CD4-positive, alpha-beta memory T cell (primary cell): ENCODE measurements around the gene QPCT. TPM values are rescaled to one million over a fixed set of nuclear protein-coding genes. Genes with fewer than 3 reads are reported as not detected.
A peak's percentile ranks its signal among the peaks of the same experiment; 100 is the strongest.

ENCODE experiments used
- CTCF ChIA-PET: fragments of 350-600 bp; sonication (Branson Sonifier 250); formaldehyde crosslinking; loops from one replicate; lab custom pipeline; 2021; ENCODE audit warnings: inconsistent platforms; ENCODE audit not compliant: partially characterized antibody; lab: Charles Lee
- POLR2A ChIA-PET: fragments of 350-600 bp; sonication (Branson Sonifier 250); formaldehyde crosslinking; loops from one replicate; lab custom pipeline; 2021; ENCODE audit not compliant: partially characterized antibody; lab: Charles Lee
- DNase-seq, 5 donors: peaks; one replicate each; pipeline versions ENCODE4 v3.0.0 to v3.0.0-alpha.2; 2020 to 2022; ENCODE audit warnings: mixed read lengths in 1 of 5
- H3K27ac ChIP-seq: one replicate; pipeline ENCODE4 v1.7.0; 2013; ENCODE audit warnings: low read depth, low read length
- H3K27me3 ChIP-seq: 2 replicates; pipeline ENCODE4 v1.7.0; 2013; ENCODE audit warnings: mild to moderate bottlenecking, low read length, moderate library complexity; ENCODE audit not compliant: insufficient read depth
- H3K36me3 ChIP-seq: 2 replicates; pipeline ENCODE4 v1.7.0; 2013; ENCODE audit warnings: mild to moderate bottlenecking, low read length, moderate library complexity; ENCODE audit not compliant: insufficient read depth
- H3K4me1 ChIP-seq: 2 replicates; pipeline ENCODE4 v1.7.0; 2013; ENCODE audit warnings: mild to moderate bottlenecking, low read length, moderate library complexity; ENCODE audit not compliant: insufficient read depth
- H3K4me3 ChIP-seq, 2 donors: one replicate each; pipeline ENCODE4 v1.7.0; 2013; ENCODE audit warnings: low read length in 2 of 2, mild to moderate bottlenecking in 1 of 2
- H3K9me3 ChIP-seq, 2 donors: one replicate each; pipeline ENCODE4 v1.7.0; 2013; ENCODE audit warnings: low read length in 2 of 2, control low read depth in 1 of 2; ENCODE audit not compliant: control insufficient read depth in 1 of 2
- H3K27ac Mint-ChIP-seq, 7 donors: one replicate each; pipeline ENCODE4 v1.8.0; 2020 to 2021; ENCODE audit warnings: mixed read lengths in 7 of 7, mild to moderate bottlenecking in 6 of 7, inconsistent platforms in 3 of 7, moderate library complexity in 3 of 7
- H3K27me3 Mint-ChIP-seq, 2 donors: one replicate each; pipeline ENCODE4 v1.8.0; 2020 to 2021; ENCODE audit warnings: mixed read lengths in 2 of 2
- H3K36me3 Mint-ChIP-seq, 2 donors: one replicate each; pipeline ENCODE4 v1.8.0; 2020 to 2021; ENCODE audit warnings: mixed read lengths in 2 of 2, inconsistent platforms in 1 of 2, mild to moderate bottlenecking in 1 of 2
- H3K4me1 Mint-ChIP-seq, 4 donors: one replicate each; pipeline ENCODE4 v1.8.0; 2020 to 2021; ENCODE audit warnings: mixed read lengths in 4 of 4, mild to moderate bottlenecking in 1 of 4
- H3K4me3 Mint-ChIP-seq, 8 donors: one replicate each; pipeline ENCODE4 v1.8.0; 2020 to 2021; ENCODE audit warnings: mixed read lengths in 8 of 8, mild to moderate bottlenecking in 7 of 8, moderate library complexity in 6 of 8, inconsistent platforms in 3 of 8
- H3K9me3 Mint-ChIP-seq, 8 donors: one replicate each; pipeline ENCODE4 v1.8.0; 2020 to 2021; ENCODE audit warnings: mixed read lengths in 8 of 8, mild to moderate bottlenecking in 5 of 8, inconsistent platforms in 3 of 8, moderate library complexity in 1 of 8
- intact Hi-C: fragments of 100-400 bp; cut with micrococcal nuclease; formaldehyde crosslinking; loops from one replicate; pipeline ENCODE4 v1.15.1; 2023
- polyA plus RNA-seq, 2 donors: library from polyadenylated mRNA; unstranded; fragments of 300-500 nt; fragmentation: Illumina TruSeq; gene quantifications; one replicate each; pipeline ENCODE4 v1.2.3, GENCODE V29; 2021
- total RNA-seq, 2 experiments: library from RNA; stranded (reverse); gene quantifications; one replicate each; pipeline ENCODE4 v1.2.3, GENCODE V29; 2021

The QPCT gene
- total and polyA plus RNA-seq, 4 experiments from 2014 or later: 0.23 to 1.4 (median 1.3) TPM

DNA sequence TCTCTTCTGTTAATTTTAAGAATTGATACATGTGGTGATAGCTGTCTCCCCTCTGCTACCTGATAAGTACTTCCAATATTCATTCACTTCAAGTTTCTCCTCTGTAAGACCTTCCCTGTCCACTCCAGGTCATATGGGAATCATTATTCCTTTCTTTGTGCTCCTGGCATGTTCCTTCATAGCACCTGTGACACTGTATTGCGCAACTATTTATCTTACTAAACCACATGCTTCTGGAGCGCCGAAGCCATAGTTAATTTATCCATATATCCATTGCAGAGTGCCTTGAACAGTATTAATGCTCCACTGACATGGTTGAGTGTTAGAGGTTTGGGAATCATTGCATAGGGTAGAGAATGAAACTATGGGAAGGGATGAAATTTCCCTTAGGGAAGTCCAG lies 11.9 kb upstream of the QPCT start:
- Histone ChIP-seq H3K36me3 (no peaks in the 10 kb centered on the region), H3K9me3 (no peaks in the 10 kb centered on the region), H3K27me3 (no peaks in the 10 kb centered on the region), H3K27ac (no peak overlapping the region), H3K4me1 (no peaks in the 10 kb centered on the region), H3K4me3 (no peak overlapping the region)
- no peak overlapping the region for H3K4me3 Mint-ChIP-seq
- intact Hi-C loops: no loop called here
- H3K9me3 Mint-ChIP-seq: no peaks in the 10 kb centered on the region
- no peaks in the 10 kb centered on the region for H3K36me3 Mint-ChIP-seq
- DNase-seq: no peak
- no peaks in the 10 kb centered on the region for H3K4me1 Mint-ChIP-seq
- ChIA-PET POLR2A (no interaction called here), CTCF (no interaction called here)
- peaks cover 4 to 11% of the 10 kb centered on the region in 2 donors for H3K27me3 Mint-ChIP-seq
- no peak overlapping the region for H3K27ac Mint-ChIP-seq

DNA sequence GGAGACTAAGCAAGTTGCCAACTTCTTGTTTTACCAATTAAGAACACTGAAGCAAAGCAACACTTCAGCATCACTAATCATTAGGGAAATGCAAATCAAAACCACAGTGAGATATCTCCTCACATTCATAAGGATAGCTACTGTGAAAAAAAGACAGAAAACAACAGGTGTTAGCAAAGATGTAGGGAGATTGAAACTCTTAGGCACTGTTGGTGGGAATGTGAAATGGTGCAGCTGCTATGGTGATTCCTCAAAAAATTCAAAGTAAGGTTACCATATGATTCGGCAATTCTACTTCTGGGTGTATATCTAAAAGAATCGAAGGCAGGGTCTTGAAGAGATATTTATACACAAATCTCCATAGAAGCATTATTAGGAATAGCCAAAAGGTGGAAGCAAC lies 11.2 kb upstream of the QPCT start:
- H3K36me3 ChIP-seq: no peaks in the 10 kb centered on the region
- H3K27me3 ChIP-seq: no peaks in the 10 kb centered on the region
- no peaks in the 10 kb centered on the region for H3K4me1 Mint-ChIP-seq
- no peak overlapping the region for H3K4me3 ChIP-seq
- peaks cover 3 to 10% of the 10 kb centered on the region in 2 donors for H3K27me3 Mint-ChIP-seq
- no peaks in the 10 kb centered on the region for H3K9me3 ChIP-seq
- no peak overlapping the region for H3K27ac Mint-ChIP-seq
- H3K27ac ChIP-seq: no peak overlapping the region
- no peaks in the 10 kb centered on the region for H3K9me3 Mint-ChIP-seq
- intact Hi-C loops: no loop called here
- CTCF ChIA-PET: no interaction called here
- POLR2A ChIA-PET: no interaction called here
- no peaks in the 10 kb centered on the region for H3K36me3 Mint-ChIP-seq
- no peak for DNase-seq
- H3K4me3 Mint-ChIP-seq: no peak overlapping the region
- H3K4me1 ChIP-seq: no peaks in the 10 kb centered on the region

DNA sequence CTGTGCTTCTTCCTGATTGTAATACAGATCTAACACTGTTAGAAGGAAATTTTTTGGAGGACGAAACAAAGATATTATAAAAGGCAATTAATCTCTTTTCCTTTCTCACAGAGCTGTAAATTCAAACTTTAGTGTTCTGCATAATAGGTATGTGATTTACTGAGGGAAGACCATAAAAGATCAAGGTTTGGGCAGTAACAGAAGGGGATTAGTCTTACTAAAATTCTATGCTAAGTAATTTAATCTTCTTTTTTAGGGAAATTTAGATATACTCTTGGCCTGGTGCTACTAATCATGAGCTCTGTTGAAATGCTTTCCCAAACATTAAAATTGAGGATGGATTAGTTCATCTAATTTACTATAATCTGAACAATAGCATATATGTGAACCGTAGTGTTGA lies 8.8 kb upstream of the QPCT start:
- Mint-ChIP-seq H3K9me3 (no peaks in the 10 kb centered on the region), H3K4me3 (no peak overlapping the region), H3K27me3 (peaks cover 3 to 8% of the 10 kb centered on the region in 2 donors), H3K27ac (no peak overlapping the region), H3K36me3 (no peaks in the 10 kb centered on the region), H3K4me1 (no peaks in the 10 kb centered on the region)
- Histone ChIP-seq H3K27ac (no peak overlapping the region), H3K4me3 (no peak overlapping the region), H3K27me3 (no peaks in the 10 kb centered on the region), H3K4me1 (no peaks in the 10 kb centered on the region), H3K9me3 (no peaks in the 10 kb centered on the region), H3K36me3 (no peaks in the 10 kb centered on the region)
- DNase-seq: no peak
- ChIA-PET CTCF (no interaction called here), POLR2A (no interaction called here)
- intact Hi-C loops: no loop called here

DNA sequence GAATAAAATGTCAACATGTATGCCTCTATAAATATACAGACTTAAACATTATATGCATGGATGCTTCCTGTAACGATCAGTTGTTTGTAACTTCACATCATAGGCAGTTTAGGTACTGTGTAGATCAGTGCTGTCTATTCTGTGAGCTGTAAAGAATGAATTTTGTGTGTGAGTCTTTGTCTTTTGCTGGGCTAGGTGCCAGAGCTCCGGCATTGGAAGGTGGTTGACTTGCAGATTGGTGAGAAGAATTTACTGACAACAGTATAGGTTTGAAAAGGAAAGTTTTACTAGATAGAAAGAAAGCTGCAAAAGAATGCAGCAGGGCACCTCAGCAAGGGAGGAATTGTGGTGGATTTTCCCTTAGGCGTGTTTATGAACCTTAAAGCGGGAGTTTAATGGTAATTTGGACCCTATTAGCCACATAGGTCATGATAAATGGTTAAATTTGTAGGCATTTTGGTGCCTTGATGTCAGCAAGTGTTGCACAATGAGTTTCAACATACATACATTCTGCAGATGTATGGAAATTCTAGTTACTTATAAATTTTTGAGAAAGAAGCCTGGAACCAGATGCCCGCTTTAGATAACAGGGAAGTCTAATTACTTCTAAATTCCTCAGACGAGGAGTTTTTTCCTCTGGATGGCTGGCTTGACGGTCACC lies 6.7 kb upstream of the QPCT start:
- Histone ChIP-seq H3K27me3 (no peaks in the 10 kb centered on the region), H3K9me3 (no peaks in the 10 kb centered on the region), H3K27ac (no peak overlapping the region), H3K36me3 (no peaks in the 10 kb centered on the region), H3K4me1 (no peaks in the 10 kb centered on the region), H3K4me3 (no peak overlapping the region)
- POLR2A ChIA-PET: no interaction called here
- intact Hi-C loops: no loop called here
- Mint-ChIP-seq H3K27ac (no peak overlapping the region), H3K4me3 (no peak overlapping the region), H3K27me3 (peaks cover 0 to 2% of the 10 kb centered on the region in 2 donors), H3K36me3 (no peaks in the 10 kb centered on the region), H3K4me1 (no peaks in the 10 kb centered on the region), H3K9me3 (no peaks in the 10 kb centered on the region)
- DNase-seq: no peak
- CTCF ChIA-PET: no interaction called here

DNA sequence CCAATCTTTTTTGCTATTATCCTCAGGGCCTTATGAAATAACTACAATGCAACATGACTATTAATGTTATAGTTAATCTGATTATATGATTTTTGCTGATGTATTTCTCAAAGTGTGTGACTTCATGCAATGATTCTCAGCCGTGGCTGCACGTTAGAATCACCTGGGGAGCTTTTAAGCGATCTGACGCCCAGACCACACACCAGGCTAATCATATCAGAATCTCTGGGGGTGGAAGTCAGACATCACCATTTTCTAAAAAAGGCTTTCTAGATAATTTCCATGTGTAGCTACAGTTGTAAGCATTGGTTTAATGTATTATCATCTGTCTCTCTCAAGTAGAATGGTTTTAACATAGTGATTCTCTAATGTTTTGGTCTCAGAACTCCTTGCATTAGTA lies 5.5 kb upstream of the QPCT start:
- Mint-ChIP-seq H3K4me3 (no peak overlapping the region), H3K9me3 (no peaks in the 10 kb centered on the region), H3K27ac (no peak overlapping the region), H3K27me3 (peaks cover 0 to 2% of the 10 kb centered on the region in 2 donors), H3K4me1 (peaks cover 0 to 4% (median 3%) of the 10 kb centered on the region in 4 donors), H3K36me3 (no peaks in the 10 kb centered on the region)
- no peaks in the 10 kb centered on the region for H3K27me3 ChIP-seq
- DNase-seq: no peak
- no peak overlapping the region for H3K27ac ChIP-seq
- H3K4me1 ChIP-seq: no peaks in the 10 kb centered on the region
- no peaks in the 10 kb centered on the region for H3K36me3 ChIP-seq
- no peak overlapping the region for H3K4me3 ChIP-seq
- H3K9me3 ChIP-seq: no peaks in the 10 kb centered on the region
- intact Hi-C loops: no loop called here
- CTCF ChIA-PET: no interaction called here
- POLR2A ChIA-PET: no interaction called here

DNA sequence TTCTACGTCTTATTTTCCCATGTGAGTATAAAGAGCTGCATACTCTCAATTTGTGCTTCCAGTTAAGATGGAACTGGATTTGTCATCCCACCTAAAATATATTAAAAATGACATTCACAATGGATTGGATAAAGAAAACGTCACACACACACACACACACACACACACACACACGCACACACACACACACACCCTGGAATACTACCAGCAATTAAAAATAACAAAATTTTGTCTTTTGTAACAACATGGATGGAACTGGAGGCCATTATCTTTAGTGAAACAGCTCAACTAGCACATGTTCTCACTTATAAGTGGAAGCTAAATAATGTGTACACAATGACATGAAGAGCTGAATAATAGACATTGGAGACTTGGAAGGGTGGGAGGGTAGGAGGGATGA lies 3.8 kb upstream of the QPCT start:
- no peak for DNase-seq
- Mint-ChIP-seq H3K36me3 (no peaks in the 10 kb centered on the region), H3K27me3 (peaks cover 0 to 1% of the 10 kb centered on the region in 2 donors), H3K9me3 (no peaks in the 10 kb centered on the region), H3K4me1 (peaks cover 6 to 12% (median 9%) of the 10 kb centered on the region in 4 donors), H3K27ac (no peak overlapping the region), H3K4me3 (no peak overlapping the region)
- Histone ChIP-seq H3K36me3 (no peaks in the 10 kb centered on the region), H3K27ac (no peak overlapping the region), H3K4me1 (peaks cover 8% of the 10 kb centered on the region), H3K9me3 (no peaks in the 10 kb centered on the region), H3K27me3 (no peaks in the 10 kb centered on the region), H3K4me3 (no peak overlapping the region)
- POLR2A ChIA-PET: no interaction called here
- CTCF ChIA-PET: interaction anchor here (0.8 kb wide), 1 partner anchor 55 kb away, joined by 3 read pairs; no protein-coding TSS in a partner anchor
- intact Hi-C loops: loop anchor here (5.0 kb wide), 1 partner anchor 52 kb away; no protein-coding TSS in a partner anchor

DNA sequence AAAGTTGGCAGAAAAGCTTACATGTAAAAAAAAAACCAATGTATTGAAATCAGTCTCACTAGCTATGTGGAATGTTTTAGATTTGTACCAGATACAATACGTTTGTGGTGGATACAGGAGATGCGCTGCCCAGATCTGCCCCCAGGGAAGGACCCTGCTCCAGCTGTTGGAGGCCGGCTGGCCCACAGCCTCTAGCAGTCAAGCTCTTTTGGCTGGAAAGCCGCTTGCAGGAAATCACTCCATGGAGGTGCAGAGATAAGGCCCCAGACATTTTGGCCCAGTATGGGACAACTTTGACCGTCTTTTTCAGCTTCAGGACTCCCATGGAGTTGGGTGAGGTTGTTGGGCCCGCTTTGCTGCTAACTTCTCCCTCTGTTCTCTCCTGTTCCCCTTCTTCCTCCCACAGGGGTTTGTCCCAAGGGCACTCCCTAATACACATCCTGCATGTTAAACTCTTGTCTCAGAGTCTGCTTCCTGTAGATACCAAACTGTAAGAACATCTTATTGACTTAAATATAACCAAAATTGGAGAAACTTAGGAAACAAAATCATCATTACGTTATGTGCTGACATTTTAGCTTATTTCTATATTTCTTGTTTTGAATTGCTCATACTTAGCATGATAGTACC lies 1.7 kb upstream of the QPCT start:
- no peak overlapping the region for H3K4me3 ChIP-seq
- H3K27ac Mint-ChIP-seq: peak overlapping the region in 1 of 7 donors; percentile 26
- POLR2A ChIA-PET: interaction anchor here (0.8 to 1.2 kb wide), 2 partner anchors 18 to 377 kb away, joined by 4 read pairs; partner anchors contain the start of genes PRKD3 and STRN
- no peak for DNase-seq
- peaks cover 12% of the 10 kb centered on the region for H3K4me1 ChIP-seq
- H3K27ac ChIP-seq: no peak overlapping the region
- no peaks in the 10 kb centered on the region for H3K27me3 ChIP-seq
- intact Hi-C loops: loop anchor here (5.0 kb wide), 1 partner anchor 50 kb away; no protein-coding TSS in a partner anchor
- H3K9me3 ChIP-seq: no peaks in the 10 kb centered on the region
- H3K4me1 Mint-ChIP-seq: peaks cover 7 to 12% (median 10%) of the 10 kb centered on the region in 4 donors
- no peaks in the 10 kb centered on the region for H3K9me3 Mint-ChIP-seq
- no peak overlapping the region for H3K4me3 Mint-ChIP-seq
- H3K36me3 ChIP-seq: no peaks in the 10 kb centered on the region
- peaks cover 0 to 5% of the 10 kb centered on the region in 2 donors for H3K27me3 Mint-ChIP-seq
- no peaks in the 10 kb centered on the region for H3K36me3 Mint-ChIP-seq
- CTCF ChIA-PET: interaction anchor here (1.2 to 1.5 kb wide), 3 partner anchors 9 to 48 kb away, joined by 3 to 5 read pairs (median 3); no protein-coding TSS in a partner anchor
